Keratinocyte (primary cell): ENCODE results near the gene DNAH8. TPM values are rescaled to one million over a fixed set of nuclear protein-coding genes. Genes with fewer than 3 reads are reported as not detected.

Source experiments
- DNase-seq: peaks from one replicate; pipeline ENCODE4 v3.0.0-alpha.2; 2011; ENCODE audit warnings: low read depth, missing footprints, low spot score
- FAIRE-seq: peaks from 2 replicates; lab custom pipeline; 2011; peaks lifted over from hg19 to GRCh38; lab: Jason Lieb, UNC
- H2AFZ ChIP-seq: 2 replicates; pipeline ENCODE4 v1.6.0; 2012; ENCODE audit warnings: low read length, control low read depth, inconsistent platforms; ENCODE audit not compliant: control insufficient read depth
- H3K27ac ChIP-seq: 2 replicates; pipeline ENCODE4 v1.5.1; 2011; ENCODE audit warnings: low read length; ENCODE audit not compliant: control insufficient read depth, insufficient read depth
- H3K27me3 ChIP-seq: 3 replicates; pipeline ENCODE4 v1.6.0; 2011; ENCODE audit warnings: low read length; ENCODE audit not compliant: control insufficient read depth, insufficient read depth; ENCODE audit errors: extremely low read depth
- H3K36me3 ChIP-seq, 2 experiments: 2 replicates in 1 of 2; 3 replicates in 1 of 2; pipeline ENCODE4 v1.5.1; 2011; ENCODE audit warnings: low read length in 2 of 2, mild to moderate bottlenecking in 1 of 2; ENCODE audit not compliant: control insufficient read depth in 2 of 2, insufficient read depth in 2 of 2; ENCODE audit errors: extremely low read depth in 1 of 2
- H3K4me1 ChIP-seq: 3 replicates; pipeline ENCODE4 v1.5.1; 2011; ENCODE audit warnings: low read length; ENCODE audit not compliant: control insufficient read depth, insufficient read depth; ENCODE audit errors: extremely low read depth
- H3K4me2 ChIP-seq: 3 replicates; pipeline ENCODE4 v1.6.0; 2011; ENCODE audit warnings: low read depth, low read length; ENCODE audit not compliant: control insufficient read depth, insufficient read depth; ENCODE audit errors: extremely low read depth
- H3K4me3 ChIP-seq, 3 experiments: fragments of 200-600 bp in 1 of 3; sonication (generic) in 1 of 3; 2 replicates in 2 of 3; 3 replicates in 1 of 3; pipeline ENCODE4 v1.5.1; 2011 to 2016; ENCODE audit warnings: low read length in 3 of 3, mild to moderate bottlenecking in 3 of 3, control low read depth in 2 of 3, inconsistent platforms in 1 of 3, low read depth in 1 of 3, mixed read lengths in 1 of 3, mixed run types in 1 of 3, moderate library complexity in 1 of 3; ENCODE audit not compliant: control insufficient read depth in 2 of 3, insufficient read depth in 2 of 3; ENCODE audit errors: extremely low read depth in 1 of 3
- H3K79me2 ChIP-seq: 2 replicates; pipeline ENCODE4 v1.6.0; 2012; ENCODE audit warnings: low read length; ENCODE audit not compliant: control insufficient read depth, insufficient read depth
- H3K9ac ChIP-seq: 3 replicates; pipeline ENCODE4 v1.6.0; 2011; ENCODE audit warnings: low read length; ENCODE audit not compliant: control insufficient read depth, insufficient read depth; ENCODE audit errors: extremely low read depth
- H3K9me1 ChIP-seq: 3 replicates; pipeline ENCODE4 v1.6.0; 2011; ENCODE audit warnings: low read length; ENCODE audit not compliant: control insufficient read depth, insufficient read depth; ENCODE audit errors: extremely low read depth
- H3K9me3 ChIP-seq: 2 replicates; pipeline ENCODE4 v1.5.1; 2012; ENCODE audit warnings: low read depth, low read length; ENCODE audit not compliant: control insufficient read depth
- H4K20me1 ChIP-seq: 3 replicates; pipeline ENCODE4 v1.6.0; 2011; ENCODE audit warnings: low read length; ENCODE audit not compliant: control insufficient read depth, insufficient read depth; ENCODE audit errors: extremely low read depth
- EZH2 ChIP-seq: IDR thresholded peaks from one replicate; pipeline ENCODE4 v1.6.1; 2012; ENCODE audit warnings: inconsistent platforms, mild to moderate bottlenecking, low read length, moderate library complexity
- dilution Hi-C: fragments of 300-500 bp; cut with MboI; formaldehyde crosslinking; loops from one replicate; pipeline ENCODE4 v1.7.0; 2020; ENCODE audit warnings: low sequenced_read_pairs; ENCODE audit not compliant: extremely low pct_ligation_motif_present
- polyA plus RNA-seq, 5 experiments: library from polyadenylated mRNA; depleted of rRNA in 3 of 5; stranded (reverse) in 3 of 5; stranded (forward) in 1 of 5; unstranded in 1 of 5; fragments of >200 nt; gene quantifications; 1 replicate in 1 of 5; 2 replicates in 3 of 5; 3 replicates in 1 of 5; pipeline versions ENCODE4 v1.2.1 to v1.2.3, GENCODE V29; 2011 to 2012; ENCODE audit warnings: missing spikeins in 2 of 5, low read depth in 1 of 5, low replicate concordance in 1 of 5
- TF ChIP-seq, protein P1 (sequence below), 3 experiments: IDR thresholded peaks in 1 of 3; conservative IDR thresholded peaks in 1 of 3; optimal IDR thresholded peaks in 1 of 3; 2 replicates in 2 of 3; 3 replicates in 1 of 3; pipeline versions ENCODE3 to v1.5.1; 2011; ENCODE audit warnings: low read length in 3 of 3, mild to moderate bottlenecking in 3 of 3, moderate library complexity in 2 of 3, control low read depth in 1 of 3, inconsistent platforms in 1 of 3; ENCODE audit not compliant: insufficient read depth in 2 of 3; ENCODE audit errors: extremely low read depth in 1 of 3

Gene DNAH8
- polyA plus RNA-seq, 1 donor (not counting 4 experiments of a cell fraction or from before 2014, with no cell fraction given): 0.01 TPM

- Histone ChIP-seq H3K9me1 (no peaks in the 10 kb centered on the region), H4K20me1 (no peaks in the 10 kb centered on the region), H3K79me2 (no peaks in the 10 kb centered on the region), H2AFZ (no peak overlapping the region), H3K4me1 (no peaks in the 10 kb centered on the region), H3K4me2 (no peak overlapping the region), H3K27me3 (peaks cover 6% of the 10 kb centered on the region), H3K27ac (no peak overlapping the region), H3K4me3 (no peak overlapping the region), H3K9me3 (no peaks in the 10 kb centered on the region), H3K9ac (no peak overlapping the region), H3K36me3 (no peaks in the 10 kb centered on the region)
- no peak for TF ChIP-seq EZH2
- TF ChIP-seq, protein P1, sequence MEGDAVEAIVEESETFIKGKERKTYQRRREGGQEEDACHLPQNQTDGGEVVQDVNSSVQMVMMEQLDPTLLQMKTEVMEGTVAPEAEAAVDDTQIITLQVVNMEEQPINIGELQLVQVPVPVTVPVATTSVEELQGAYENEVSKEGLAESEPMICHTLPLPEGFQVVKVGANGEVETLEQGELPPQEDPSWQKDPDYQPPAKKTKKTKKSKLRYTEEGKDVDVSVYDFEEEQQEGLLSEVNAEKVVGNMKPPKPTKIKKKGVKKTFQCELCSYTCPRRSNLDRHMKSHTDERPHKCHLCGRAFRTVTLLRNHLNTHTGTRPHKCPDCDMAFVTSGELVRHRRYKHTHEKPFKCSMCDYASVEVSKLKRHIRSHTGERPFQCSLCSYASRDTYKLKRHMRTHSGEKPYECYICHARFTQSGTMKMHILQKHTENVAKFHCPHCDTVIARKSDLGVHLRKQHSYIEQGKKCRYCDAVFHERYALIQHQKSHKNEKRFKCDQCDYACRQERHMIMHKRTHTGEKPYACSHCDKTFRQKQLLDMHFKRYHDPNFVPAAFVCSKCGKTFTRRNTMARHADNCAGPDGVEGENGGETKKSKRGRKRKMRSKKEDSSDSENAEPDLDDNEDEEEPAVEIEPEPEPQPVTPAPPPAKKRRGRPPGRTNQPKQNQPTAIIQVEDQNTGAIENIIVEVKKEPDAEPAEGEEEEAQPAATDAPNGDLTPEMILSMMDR (optimal IDR thresholded peaks at IDR 0.05 in 1 of 3, IDR thresholded peaks at IDR 0.05 in 1 of 3, conservative IDR thresholded peaks at IDR 0.05 in 1 of 3; ENCODE audit: extremely low read depth in 1 of 3, insufficient read depth in 2 of 3, low read length in 3 of 3): no peak
- dilution Hi-C loops: no loop called here
- DNase-seq: no peak
- no peak for FAIRE-seq
These were observed 227.3 kb downstream of the DNAH8 start for GRCh38 chr6:38942442-38942841.

DNA sequence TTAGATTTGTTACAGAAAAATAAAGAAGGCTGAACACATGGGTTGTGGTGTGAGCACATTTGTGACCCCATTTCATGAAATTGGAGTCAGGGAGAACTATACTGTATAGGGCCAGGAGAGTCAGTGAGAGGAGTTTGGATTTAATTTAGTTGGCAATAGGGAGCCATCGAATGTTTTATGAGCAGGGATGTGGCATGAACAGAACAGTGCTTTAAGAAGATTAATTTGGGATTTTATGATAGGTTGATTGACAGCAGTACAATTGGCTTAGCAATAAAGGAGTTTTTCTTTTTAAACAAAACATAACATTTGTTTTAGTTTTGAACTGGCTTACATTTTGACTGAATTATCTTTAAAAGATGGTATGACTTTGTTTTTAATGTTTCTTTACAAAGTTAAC, 227.9 kb downstream of the DNAH8 start:
- Histone ChIP-seq H3K27me3 (peaks cover 6% of the 10 kb centered on the region), H3K4me3 (no peak overlapping the region), H4K20me1 (no peaks in the 10 kb centered on the region), H3K79me2 (no peaks in the 10 kb centered on the region), H3K27ac (no peak overlapping the region), H3K4me1 (no peaks in the 10 kb centered on the region), H3K4me2 (no peak overlapping the region), H2AFZ (no peak overlapping the region), H3K9me3 (no peaks in the 10 kb centered on the region), H3K36me3 (no peaks in the 10 kb centered on the region), H3K9ac (no peak overlapping the region), H3K9me1 (no peaks in the 10 kb centered on the region)
- dilution Hi-C loops: no loop called here
- TF ChIP-seq, protein P1 (optimal IDR thresholded peaks at IDR 0.05 in 1 of 3, IDR thresholded peaks at IDR 0.05 in 1 of 3, conservative IDR thresholded peaks at IDR 0.05 in 1 of 3; ENCODE audit: extremely low read depth in 1 of 3, insufficient read depth in 2 of 3, low read length in 3 of 3): no peak
- TF ChIP-seq EZH2: no peak
- DNase-seq (no peak), FAIRE-seq (no peak)
